ENCODE data around the gene HUWE1. TPM values are rescaled to one million over a fixed set of nuclear protein-coding genes. Genes with fewer than 3 reads are reported as not detected.
A peak's percentile ranks its signal among the peaks of the same experiment; 100 is the strongest.

Gene HUWE1
- 68.1 and 96.6 TPM in 2 replicates for total RNA-seq (2016; rRNA removed; fragmentation: Illumina TruSeq; extraction: Trizol)
- 18.7 and 19.5 TPM in 2 replicates for total RNA-seq (2016; cell fraction: cytosol; rRNA removed; fragmentation: Illumina TruSeq; extraction: Trizol; ENCODE audit: low read depth)
- total RNA-seq (2016; cell fraction: insoluble cytoplasmic fraction; rRNA removed; fragmentation: Illumina TruSeq; extraction: Trizol) = 63.7 and 85.8 TPM in 2 replicates
- 32.4 and 34.6 TPM in 2 replicates for total RNA-seq (2016; cell fraction: membrane; rRNA removed; fragmentation: Illumina TruSeq; extraction: Trizol)
- 88.7 and 97.2 TPM in 2 replicates for total RNA-seq (2016; cell fraction: nucleus; rRNA removed; fragmentation: Illumina TruSeq; extraction: Trizol)
- polyA plus RNA-seq (2011; rRNA removed) = 54.2 and 63.2 TPM in 2 replicates
- 32.4 and 38.8 TPM in 2 replicates for polyA plus RNA-seq (2011; cell fraction: cytosol; rRNA removed)
- polyA plus RNA-seq (2011; cell fraction: nucleus; rRNA removed) = 89.4 and 97.8 TPM in 2 replicates
- polyA plus RNA-seq (2012) = 59.3 and 61.1 TPM in 2 replicates
- polyA plus RNA-seq (2016; cell fraction: cytosol; fragmentation: Illumina TruSeq; extraction: Trizol; ENCODE audit: low read depth) = 2.8 and 2.9 TPM in 2 replicates
- 49.2 and 61.3 TPM in 2 replicates for polyA plus RNA-seq (2016; cell fraction: insoluble cytoplasmic fraction; fragmentation: Illumina TruSeq; extraction: Trizol; ENCODE audit: low read depth)
- polyA plus RNA-seq (2016; cell fraction: membrane; fragmentation: Illumina TruSeq; extraction: Trizol; ENCODE audit: low read depth) = 7.0 and 9.0 TPM in 2 replicates
- 115 and 144 TPM in 2 replicates for polyA plus RNA-seq (2016; cell fraction: nucleus; fragmentation: Illumina TruSeq; extraction: Trizol; ENCODE audit: insufficient read depth, low read depth)
- 297 and 529 TPM in 2 replicates for polyA minus RNA-seq (2011; rRNA and poly(A)+ RNA removed; ENCODE audit: low replicate concordance)
- polyA minus RNA-seq (2011; cell fraction: cytosol; rRNA and poly(A)+ RNA removed) = 117 and 122 TPM in 2 replicates
- 138 and 173 TPM in 2 replicates for polyA minus RNA-seq (2011; cell fraction: nucleus; rRNA and poly(A)+ RNA removed)
- Bru-seq, nascent RNA = percentile 90 among the genes with signal in this experiment
- percentile 90 among the genes with signal in this experiment for BruChase-seq, experiment 1, labeled RNA remaining after a 6-hour chase
- percentile 89 among the genes with signal in this experiment for BruChase-seq, experiment 2, labeled RNA remaining after a 2-hour chase
- long read RNA-seq, experiment 1, partial matches to known transcripts = 26 of 28 reads
- long read RNA-seq, experiment 1, other reads (novel, unspliced or antisense) = 2 of 28 reads
- long read RNA-seq, experiment 2, full-length matches to known transcripts = 2 of 166 reads
- long read RNA-seq, experiment 2, partial matches to known transcripts = 119 of 166 reads
- long read RNA-seq, experiment 2, other reads (novel, unspliced or antisense) = 45 of 166 reads

- Histone ChIP-seq H3K27me3 (ENCODE audit: control insufficient read depth in 1 of 2, insufficient read depth in 2 of 2, low read length in 2 of 2) (no peaks in the 10 kb centered on the region; a peak in 1 of 5 replicates), H3K4me3 (replicated peaks in 1 of 3; ENCODE audit: insufficient read depth in 1 of 3, low read depth in 2 of 3, low read length in 3 of 3) (peak within 1 kb of the TSS; percentile 73 to 78 (median 77)), H3K9ac (ENCODE audit: insufficient read depth, low read depth, low read length) (peak within 1 kb of the TSS; percentile 90), H4K20me1 (ENCODE audit: insufficient read depth, low read length) (peaks cover 17% of the 10 kb centered on the region), H2AFZ (ENCODE audit: low read length) (no peak within 1 kb of the TSS), H3K27ac (ENCODE audit: extremely low read length, insufficient read depth, low read length) (peak within 1 kb of the TSS; percentile 89), H3K36me3 (replicated peaks in 1 of 2; ENCODE audit: control insufficient read depth in 1 of 2, insufficient read depth in 2 of 2, low read length in 2 of 2) (peaks cover 0 to 4% of the 10 kb centered on the region in 2 experiments; a peak in 1 of 5 replicates), H3K4me1 (ENCODE audit: insufficient read depth, low read length) (peaks cover 15% of the 10 kb centered on the region; the same call in 1 of the 2 replicates), H3K4me2 (ENCODE audit: low read depth, low read length) (peak within 1 kb of the TSS; percentile 82), H3K79me2 (ENCODE audit: insufficient read depth, low read length) (peaks cover 32% of the 10 kb centered on the region), H3K9me3 (ENCODE audit: low read length) (no peaks in the 10 kb centered on the region)
- ATAC-seq (peak; percentile 75), DNase-seq (ENCODE audit: low spot score) (peak; percentile 52), FAIRE-seq (no peak)
- intact Hi-C loops (cut with micrococcal nuclease; ENCODE audit: unreplicated experiment) (no loop called here), in situ Hi-C loops (cut with HindIII; ENCODE audit: extremely low pct_ligation_motif_present, low pct_unique_long_range_greater_than_20kb) (loop anchor here (10.0 kb wide), 1 partner anchor 148 kb away; no protein-coding TSS in a partner anchor)
- POLR2A ChIA-PET = interaction anchor here (1.5 kb wide), 1 partner anchor 359 kb away, joined by 5 read pairs; no protein-coding TSS in a partner anchor
- BruUV-seq (replicated peaks) = no TSS peak
- CTCF ChIA-PET (ENCODE audit: low intra/inter-chr PET ratio, low total read pairs) = no interaction called here
- 0% methylated on average over 5 of the region's 61 CpGs for WGBS (ENCODE audit: low lambda C conversion rate)
- TF ChIP-seq PAWR (CRISPR knock-in tag; IDR thresholded peaks at IDR 0.05; ENCODE audit: borderline replicate concordance) (no peak), AGO1 (IDR thresholded peaks at IDR 0.05; ENCODE audit: low read depth, low read length, poor library complexity, severe bottlenecking) (peak; percentile 65), ZNF562 (CRISPR knock-in tag; IDR thresholded peaks at IDR 0.05; ENCODE audit: borderline replicate concordance) (no peak), ZNF574 (CRISPR knock-in tag; IDR thresholded peaks at IDR 0.05) (peak; percentile 58), PRDM10 (CRISPR knock-in tag; IDR thresholded peaks at IDR 0.05; ENCODE audit: low read depth) (no peak), SMAD1 (CRISPR knock-in tag; IDR thresholded peaks at IDR 0.05; ENCODE audit: borderline replicate concordance, low read depth) (no peak), ZNF546 (CRISPR knock-in tag; conservative IDR thresholded peaks at IDR 0.05) (no peak), THAP8 (CRISPR knock-in tag; IDR thresholded peaks at IDR 0.05; ENCODE audit: borderline replicate concordance) (no peak), GPN1 (CRISPR knock-in tag; IDR thresholded peaks at IDR 0.05; ENCODE audit: borderline replicate concordance) (no peak)
Observed at GRCh38 chrX:53686151-53686885, at the start of gene HUWE1. Gene HUWE1 (minus strand): TSS chrX:53686719. CDS start chrX:53654107, 32,612 bp downstream.
